Karpas-422 (cell line): ENCODE results near the gene MAPKAPK3. TPM values are rescaled to one million over a fixed set of nuclear protein-coding genes. Genes with fewer than 3 reads are reported as not detected.

Experiments
- DNase-seq: peaks from one replicate; pipeline ENCODE4 v3.0.0-alpha.2; 2015
- H2AFZ ChIP-seq: fragments of 200-600 bp; sonication (generic); 2 replicates; pipeline ENCODE4 v1.6.1; 2014; ENCODE audit warnings: antibody characterized with exemption, low read length, mixed read lengths
- H3K27ac ChIP-seq: fragments of 200-600 bp; sonication (generic); 2 replicates; pipeline ENCODE4 v1.5.1; 2014; ENCODE audit warnings: mild to moderate bottlenecking, low read length, moderate library complexity
- H3K27me3 ChIP-seq: fragments of 200-600 bp; sonication (generic); 2 replicates; pipeline ENCODE4 v1.6.1; 2014; ENCODE audit warnings: low read length, mixed read lengths
- H3K36me3 ChIP-seq: fragments of 200-600 bp; sonication (generic); 2 replicates; pipeline ENCODE4 v1.6.1; 2014; ENCODE audit warnings: low read length, mixed read lengths; ENCODE audit not compliant: insufficient read depth
- H3K4me1 ChIP-seq: fragments of 200-600 bp; sonication (generic); 2 replicates; pipeline ENCODE4 v1.6.1; 2014; ENCODE audit warnings: mild to moderate bottlenecking, low read length, mixed read lengths
- H3K4me2 ChIP-seq: fragments of 200-600 bp; sonication (generic); 2 replicates; pipeline ENCODE4 v1.6.1; 2014; ENCODE audit warnings: low read length, low read depth, mild to moderate bottlenecking; ENCODE audit not compliant: poor library complexity, severe bottlenecking
- H3K4me3 ChIP-seq: fragments of 200-600 bp; sonication (generic); 2 replicates; pipeline ENCODE4 v1.5.1; 2014; ENCODE audit warnings: mild to moderate bottlenecking, antibody characterized with exemption, low read length, mixed read lengths
- H3K79me2 ChIP-seq: fragments of 200-600 bp; sonication (generic); 2 replicates; pipeline ENCODE4 v1.6.1; 2014; ENCODE audit warnings: mild to moderate bottlenecking, low read length, mixed read lengths
- H3K9ac ChIP-seq: fragments of 200-600 bp; sonication (generic); 2 replicates; pipeline ENCODE4 v1.6.0; 2014; ENCODE audit warnings: low read length
- H3K9me2 ChIP-seq: fragments of 200-600 bp; sonication (generic), shearing (Covaris generic); replicated peaks from 2 replicates; pipeline ENCODE4 v1.6.0; 2014; ENCODE audit warnings: mild to moderate bottlenecking, low read length, moderate library complexity; ENCODE audit not compliant: insufficient read depth
- H3K9me3 ChIP-seq: fragments of 300-700, 200-600 bp; sonication (generic); 2 replicates; pipeline ENCODE4 v1.6.1; 2014; ENCODE audit warnings: low read length, mixed read lengths
- H4K20me1 ChIP-seq: fragments of 200-600 bp; sonication (generic); 2 replicates; pipeline ENCODE4 v1.6.1; 2014; ENCODE audit warnings: mild to moderate bottlenecking, antibody characterized with exemption, low read length, low read depth; ENCODE audit not compliant: insufficient read depth
- total RNA-seq: library from RNA; depleted of rRNA; stranded (reverse); fragments of >200 nt; shearing (Covaris generic); gene quantifications from 2 replicates; pipeline ENCODE4 v1.2.3, GENCODE V29; 2014; ENCODE audit warnings: low replicate concordance

MAPKAPK3 gene
- total RNA-seq, 1 experiment from 2014 or later = 20.8 TPM

DNA sequence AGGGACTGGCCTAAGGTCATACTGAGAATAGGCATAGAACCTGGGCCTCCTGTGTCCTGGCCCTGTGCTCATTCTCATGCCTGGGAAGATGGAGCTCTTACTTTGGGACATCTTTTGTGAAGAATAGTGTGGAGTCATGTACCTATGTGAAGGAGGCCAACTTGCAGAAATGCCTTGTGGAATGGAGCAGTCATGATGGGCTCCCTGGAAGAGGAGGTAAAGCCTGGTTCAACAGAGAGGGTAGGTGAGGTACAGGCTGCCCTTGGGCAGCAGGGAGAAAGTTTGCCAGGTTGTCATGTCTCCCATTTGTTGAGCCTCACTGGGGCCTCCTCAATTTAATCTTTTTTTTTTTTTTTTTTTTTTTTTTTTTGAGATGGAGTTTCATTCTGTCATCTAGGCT, 18.1 kb downstream of the MAPKAPK3 start:
- H3K4me2 ChIP-seq = no peak overlapping the region
- no peaks in the 10 kb centered on the region for H3K4me1 ChIP-seq
- H3K9ac ChIP-seq = no peak overlapping the region
- H3K9me2 ChIP-seq = no peaks in the 10 kb centered on the region
- H3K79me2 ChIP-seq = no peaks in the 10 kb centered on the region
- no peak overlapping the region for H3K27ac ChIP-seq
- H2AFZ ChIP-seq = no peak overlapping the region
- no peaks in the 10 kb centered on the region for H3K27me3 ChIP-seq
- no peak for DNase-seq
- no peaks in the 10 kb centered on the region for H3K9me3 ChIP-seq
- H3K4me3 ChIP-seq = no peak overlapping the region
- no peaks in the 10 kb centered on the region for H3K36me3 ChIP-seq
- H4K20me1 ChIP-seq = peaks cover 21% of the 10 kb centered on the region; the same call in 1 of the 2 replicates

DNA sequence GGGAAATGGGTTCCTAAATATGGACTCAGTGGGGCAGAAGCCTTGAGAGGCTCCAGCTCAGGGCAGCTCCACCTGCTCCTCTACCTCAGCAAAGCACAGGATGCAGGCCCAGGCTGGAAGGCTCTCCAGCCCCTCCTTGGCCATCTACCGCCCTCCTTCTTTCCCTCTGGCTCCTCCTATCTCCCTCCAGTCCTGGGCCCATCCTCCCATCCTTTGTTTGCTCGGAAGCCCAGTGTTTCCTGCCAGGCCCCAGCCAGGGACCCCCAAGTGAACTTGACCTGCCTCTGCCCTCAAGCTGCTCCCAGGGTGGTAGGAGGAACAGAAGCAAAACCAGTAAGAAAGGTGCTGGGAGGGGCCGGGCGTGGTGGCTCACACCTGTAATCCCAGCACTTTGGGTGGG, 20.1 kb downstream of the MAPKAPK3 start:
- H3K27ac ChIP-seq = no peak overlapping the region
- H3K4me2 ChIP-seq = no peak overlapping the region
- no peaks in the 10 kb centered on the region for H3K4me1 ChIP-seq
- H3K27me3 ChIP-seq = no peaks in the 10 kb centered on the region
- no peak for DNase-seq
- H3K36me3 ChIP-seq = no peaks in the 10 kb centered on the region
- peaks cover 23% of the 10 kb centered on the region; the same call in 1 of the 2 replicates for H4K20me1 ChIP-seq
- H3K79me2 ChIP-seq = no peaks in the 10 kb centered on the region
- H2AFZ ChIP-seq = no peak overlapping the region
- no peaks in the 10 kb centered on the region for H3K9me3 ChIP-seq
- no peaks in the 10 kb centered on the region for H3K9me2 ChIP-seq
- H3K9ac ChIP-seq = no peak overlapping the region
- no peak overlapping the region for H3K4me3 ChIP-seq

DNA sequence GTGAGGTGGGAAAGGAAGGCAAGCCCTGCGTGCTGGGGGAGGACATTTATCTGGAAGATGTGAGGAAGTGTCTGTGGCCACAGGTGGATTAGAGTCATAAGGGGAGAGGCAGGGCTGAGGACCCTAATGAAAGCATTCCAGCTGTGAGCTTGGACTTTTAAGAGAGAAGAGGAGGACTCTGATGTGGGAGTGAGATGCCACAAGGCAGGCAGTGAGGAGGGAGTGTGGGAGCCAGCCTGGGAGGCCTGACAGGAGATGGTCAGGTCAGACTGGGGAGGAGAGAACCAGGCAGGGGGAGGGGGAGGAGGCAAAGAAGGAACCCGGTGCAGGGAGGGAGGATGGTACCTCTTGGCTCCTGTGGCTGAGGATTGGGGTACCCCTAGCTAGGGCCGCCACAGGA, 21.0 kb downstream of the MAPKAPK3 start:
- Histone ChIP-seq H3K79me2 (no peaks in the 10 kb centered on the region), H3K9ac (no peak overlapping the region), H3K4me3 (no peak overlapping the region), H3K9me3 (no peaks in the 10 kb centered on the region), H3K4me2 (no peak overlapping the region), H3K36me3 (no peaks in the 10 kb centered on the region), H3K9me2 (no peaks in the 10 kb centered on the region), H3K4me1 (no peaks in the 10 kb centered on the region), H4K20me1 (peaks cover 15% of the 10 kb centered on the region; the same call in 1 of the 2 replicates), H3K27me3 (no peaks in the 10 kb centered on the region), H2AFZ (no peak overlapping the region), H3K27ac (no peak overlapping the region)
- no peak for DNase-seq

DNA sequence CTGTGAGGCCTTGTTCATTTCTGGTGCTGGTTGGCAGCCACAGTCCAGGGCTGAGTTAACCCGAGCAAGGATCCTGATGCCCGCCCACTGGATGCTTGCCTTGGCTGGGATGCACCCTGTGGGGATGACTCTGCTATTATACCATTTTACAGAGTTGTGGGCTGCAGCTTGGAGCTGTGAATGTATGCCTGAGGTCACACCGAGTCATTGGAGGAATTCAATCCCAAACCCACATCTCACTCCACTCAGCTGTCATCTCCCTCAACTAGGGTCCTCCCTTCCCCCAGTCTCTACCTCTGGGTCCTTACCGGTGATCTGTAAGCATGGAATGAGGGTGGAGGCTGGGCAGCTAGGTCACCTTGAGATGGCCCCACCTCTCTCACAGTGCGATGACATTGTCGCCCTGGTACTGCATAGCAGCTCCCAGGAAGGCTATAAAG, 22.1 kb downstream of the MAPKAPK3 start:
- H4K20me1 ChIP-seq = peaks cover 10% of the 10 kb centered on the region; the same call in 1 of the 2 replicates
- H3K27ac ChIP-seq = no peak overlapping the region
- no peaks in the 10 kb centered on the region for H3K27me3 ChIP-seq
- H3K9me3 ChIP-seq = no peaks in the 10 kb centered on the region
- H3K9ac ChIP-seq = no peak overlapping the region
- no peak for DNase-seq
- H2AFZ ChIP-seq = no peak overlapping the region
- no peaks in the 10 kb centered on the region for H3K79me2 ChIP-seq
- H3K36me3 ChIP-seq = no peaks in the 10 kb centered on the region
- H3K4me1 ChIP-seq = no peaks in the 10 kb centered on the region
- H3K9me2 ChIP-seq = no peaks in the 10 kb centered on the region
- H3K4me3 ChIP-seq = no peak overlapping the region
- H3K4me2 ChIP-seq = no peak overlapping the region

DNA sequence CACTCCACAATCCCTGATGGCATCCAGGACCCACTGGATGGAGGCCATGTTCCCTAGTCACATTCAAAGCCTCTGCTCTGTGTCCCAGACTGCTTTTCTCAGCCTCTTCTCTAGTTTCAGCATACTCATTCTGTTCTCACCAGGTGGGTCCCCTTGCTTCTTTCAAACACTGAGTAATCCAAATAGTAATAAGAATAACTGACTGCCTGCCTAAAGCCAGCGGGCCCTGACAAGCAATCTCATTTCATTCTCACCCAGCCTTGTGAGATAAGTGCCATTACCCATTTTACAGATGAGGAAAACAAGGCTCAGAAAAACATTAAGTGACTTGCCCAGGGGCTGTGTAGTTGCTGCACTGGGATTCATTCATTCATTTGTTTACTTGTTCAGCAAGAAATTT, 25.4 kb downstream of the MAPKAPK3 start:
- Histone ChIP-seq H3K27ac (no peak overlapping the region), H3K9me2 (no peaks in the 10 kb centered on the region), H4K20me1 (peaks cover 10% of the 10 kb centered on the region; the same call in 1 of the 2 replicates), H3K9ac (no peak overlapping the region), H3K4me3 (no peak overlapping the region), H3K36me3 (no peaks in the 10 kb centered on the region), H3K27me3 (no peaks in the 10 kb centered on the region), H3K4me2 (no peak overlapping the region), H3K79me2 (no peaks in the 10 kb centered on the region), H3K4me1 (no peaks in the 10 kb centered on the region), H2AFZ (no peak overlapping the region), H3K9me3 (no peaks in the 10 kb centered on the region)
- DNase-seq = no peak

DNA sequence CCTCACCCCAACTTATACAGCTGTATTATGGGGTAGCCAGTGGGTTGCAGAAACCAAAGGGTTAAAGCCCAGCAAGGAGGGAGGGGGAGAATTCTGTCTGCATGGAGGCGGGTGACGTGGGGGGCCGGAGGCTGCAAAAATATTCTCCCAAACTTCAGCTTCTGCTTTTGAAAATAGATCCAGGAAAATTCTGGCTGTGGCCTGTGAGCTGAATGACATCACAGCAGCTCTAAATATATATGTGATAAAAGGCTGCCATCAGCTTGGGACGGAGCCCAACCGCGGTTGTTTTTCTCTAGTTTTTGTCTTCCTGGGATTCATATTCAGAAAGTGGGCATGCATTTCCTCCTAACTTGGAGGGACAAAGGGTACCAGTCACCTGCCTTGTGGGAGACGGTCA, 27.6 kb downstream of the MAPKAPK3 start:
- Histone ChIP-seq H3K4me2 (no peak overlapping the region), H3K9ac (no peak overlapping the region), H4K20me1 (peaks cover 8% of the 10 kb centered on the region; the same call in 1 of the 2 replicates)

DNA sequence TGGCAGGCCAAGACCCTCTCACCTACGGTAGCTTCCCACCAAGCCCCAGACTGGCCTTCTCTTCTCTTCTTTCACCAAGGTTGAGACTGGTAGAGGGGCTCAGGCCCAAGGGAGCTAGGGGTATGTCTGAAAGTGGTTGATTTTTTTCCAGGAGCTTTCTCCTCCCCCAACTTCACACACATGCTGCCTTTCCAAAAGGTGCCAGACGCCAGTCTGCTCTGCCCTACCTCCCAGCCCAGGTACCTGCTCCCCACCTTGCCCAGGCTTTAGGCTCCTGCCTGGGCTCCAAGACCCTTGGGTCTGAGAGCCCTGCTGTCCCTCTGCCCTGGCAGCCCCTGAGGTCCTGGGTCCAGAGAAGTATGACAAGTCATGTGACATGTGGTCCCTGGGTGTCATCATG, 28.4 kb downstream of the MAPKAPK3 start:
- no peaks in the 10 kb centered on the region for H3K36me3 ChIP-seq
- no peaks in the 10 kb centered on the region for H3K9me2 ChIP-seq

More for the DNA sequence above, 27.6 kb downstream of the MAPKAPK3 start:
- DNase-seq = no peak
- H3K27me3 ChIP-seq = no peaks in the 10 kb centered on the region
- H3K79me2 ChIP-seq = no peaks in the 10 kb centered on the region
- H3K27ac ChIP-seq = no peak overlapping the region
- H3K9me2 ChIP-seq = no peaks in the 10 kb centered on the region
- no peak overlapping the region for H2AFZ ChIP-seq
- H3K9me3 ChIP-seq = no peaks in the 10 kb centered on the region
- H3K4me1 ChIP-seq = no peaks in the 10 kb centered on the region
- no peak overlapping the region for H3K4me3 ChIP-seq
- H3K36me3 ChIP-seq = no peaks in the 10 kb centered on the region

DNA sequence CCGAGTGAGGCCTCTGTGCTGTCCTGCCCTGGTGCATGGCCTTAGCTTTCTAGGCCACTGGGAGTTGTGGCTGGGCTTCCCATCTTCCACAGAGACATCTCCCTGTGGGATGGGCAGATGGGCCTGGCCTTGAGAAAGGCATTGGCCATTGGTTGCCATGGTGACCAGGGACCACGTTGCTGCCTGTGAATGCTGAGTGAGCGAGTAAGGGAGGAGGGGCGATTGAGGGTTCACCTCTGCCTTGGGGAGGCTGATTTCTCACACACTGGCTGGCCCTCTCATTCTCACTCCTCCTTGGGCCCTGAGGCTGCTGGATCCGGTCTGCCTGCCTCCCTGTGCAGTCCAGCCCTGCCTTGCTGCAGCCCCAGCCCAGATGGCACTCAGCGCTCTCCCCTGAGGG, 31.4 kb downstream of the MAPKAPK3 start:
- Histone ChIP-seq H3K9ac (no peak overlapping the region), H3K4me1 (no peaks in the 10 kb centered on the region), H3K36me3 (no peaks in the 10 kb centered on the region), H3K4me3 (no peak overlapping the region), H3K27me3 (no peaks in the 10 kb centered on the region), H3K9me3 (no peaks in the 10 kb centered on the region), H3K27ac (no peak overlapping the region), H2AFZ (no peak overlapping the region), H3K79me2 (no peaks in the 10 kb centered on the region), H3K9me2 (no peaks in the 10 kb centered on the region), H4K20me1 (0 out of 2 replicates have a peak, but pooled peaks cover 3% of the 10 kb centered on the region), H3K4me2 (no peak overlapping the region)
- DNase-seq = no peak

More for the DNA sequence above, 28.4 kb downstream of the MAPKAPK3 start:
- no peak overlapping the region for H3K4me2 ChIP-seq
- H3K27ac ChIP-seq = no peak overlapping the region
- H4K20me1 ChIP-seq = 0 out of 2 replicates have a peak, but pooled peaks cover 3% of the 10 kb centered on the region
- no peaks in the 10 kb centered on the region for H3K79me2 ChIP-seq
- no peak overlapping the region for H3K4me3 ChIP-seq
- H3K9me3 ChIP-seq = no peaks in the 10 kb centered on the region
- no peaks in the 10 kb centered on the region for H3K27me3 ChIP-seq
- H3K4me1 ChIP-seq = no peaks in the 10 kb centered on the region
- no peak overlapping the region for H3K9ac ChIP-seq
- DNase-seq = no peak
- no peak overlapping the region for H2AFZ ChIP-seq
